Colonic mucosa (tissue), 4 donors: Measurements from ENCODE around the gene SLC4A11. TPM values are rescaled to one million over a fixed set of nuclear protein-coding genes. Genes with fewer than 3 reads are reported as not detected.
A peak's percentile ranks its signal among the peaks of the same experiment; 100 is the strongest.

Experiments used
- DNase-seq: peaks from one replicate; pipeline ENCODE4 v3.0.0-alpha.2; 2020
- H3K27ac ChIP-seq: fragments of 200-600 bp; one replicate; pipeline ENCODE4 v1.8.0; 2021
- H3K27me3 ChIP-seq: fragments of 200-600 bp; one replicate; pipeline ENCODE4 v1.8.0; 2021
- H3K36me3 ChIP-seq: fragments of 200-600 bp; one replicate; pipeline ENCODE4 v1.8.0; 2021
- H3K4me1 ChIP-seq: fragments of 200-600 bp; one replicate; pipeline ENCODE4 v1.8.0; 2021; ENCODE audit warnings: mild to moderate bottlenecking
- H3K4me3 ChIP-seq: fragments of 200-600 bp; one replicate; pipeline ENCODE4 v1.8.0; 2021
- H3K9ac ChIP-seq, 2 donors: one replicate each; pipeline ENCODE4 v1.7.0; 2013; ENCODE audit warnings: control low read depth in 2 of 2, low read depth in 2 of 2, low read length in 2 of 2
- H3K9me3 ChIP-seq: fragments of 200-600 bp; one replicate; pipeline ENCODE4 v1.8.0; 2021
- intact Hi-C: fragments of 100-400 bp; cut with DNase I; formaldehyde crosslinking; loops from one replicate; pipeline ENCODE4 v1.14.1; 2022
- total RNA-seq, 2 donors: library from RNA; stranded (reverse); fragmentation: NEBNext Ultra II Directional in 1 of 2; extraction: Animal tissue kit (Norgen Biotek cat#: 25700) in 1 of 2; gene quantifications; one replicate each; pipeline ENCODE4 v1.2.1, GENCODE V29; 2021
- TF ChIP-seq, protein P1 (sequence below): fragments of 200-600 bp; IDR thresholded peaks from one replicate; pipeline ENCODE4 v1.8.0; 2022; ENCODE audit warnings: antibody characterized with exemption, mild to moderate bottlenecking
- donor health status: healthy.
- donor health status: DM: no; HTN: no; CAD: no.
- donor health status: DM: no; HTN: no; CAD: no.

SLC4A11 gene
- total RNA-seq, 2 donors from 2014 or later = 1.2 to 2.6 TPM

GRCh38 chr20:3203315-3204123, 35.5 kb downstream of the SLC4A11 start:
- Histone ChIP-seq H3K27me3 (no peaks in the 10 kb centered on the region), H3K4me3 (peak overlapping the region; percentile 75), H3K36me3 (peaks cover 5% of the 10 kb centered on the region), H3K9ac (peak overlapping the region; percentile 91 to 98), H3K27ac (peak overlapping the region; percentile 73), H3K9me3 (no peaks in the 10 kb centered on the region), H3K4me1 (peaks cover 5% of the 10 kb centered on the region)
- intact Hi-C loops = no loop called here
- TF ChIP-seq, protein P1, sequence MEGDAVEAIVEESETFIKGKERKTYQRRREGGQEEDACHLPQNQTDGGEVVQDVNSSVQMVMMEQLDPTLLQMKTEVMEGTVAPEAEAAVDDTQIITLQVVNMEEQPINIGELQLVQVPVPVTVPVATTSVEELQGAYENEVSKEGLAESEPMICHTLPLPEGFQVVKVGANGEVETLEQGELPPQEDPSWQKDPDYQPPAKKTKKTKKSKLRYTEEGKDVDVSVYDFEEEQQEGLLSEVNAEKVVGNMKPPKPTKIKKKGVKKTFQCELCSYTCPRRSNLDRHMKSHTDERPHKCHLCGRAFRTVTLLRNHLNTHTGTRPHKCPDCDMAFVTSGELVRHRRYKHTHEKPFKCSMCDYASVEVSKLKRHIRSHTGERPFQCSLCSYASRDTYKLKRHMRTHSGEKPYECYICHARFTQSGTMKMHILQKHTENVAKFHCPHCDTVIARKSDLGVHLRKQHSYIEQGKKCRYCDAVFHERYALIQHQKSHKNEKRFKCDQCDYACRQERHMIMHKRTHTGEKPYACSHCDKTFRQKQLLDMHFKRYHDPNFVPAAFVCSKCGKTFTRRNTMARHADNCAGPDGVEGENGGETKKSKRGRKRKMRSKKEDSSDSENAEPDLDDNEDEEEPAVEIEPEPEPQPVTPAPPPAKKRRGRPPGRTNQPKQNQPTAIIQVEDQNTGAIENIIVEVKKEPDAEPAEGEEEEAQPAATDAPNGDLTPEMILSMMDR = no peak
- DNase-seq = peak; percentile 50

- intact Hi-C loops = no loop called here
- H3K9me3 ChIP-seq = no peaks in the 10 kb centered on the region
- DNase-seq = no peak
- no peaks in the 10 kb centered on the region for H3K27me3 ChIP-seq
- H3K36me3 ChIP-seq = peaks cover 5% of the 10 kb centered on the region
- H3K4me1 ChIP-seq = peaks cover 5% of the 10 kb centered on the region
- peak overlapping the region; percentile 75 for H3K4me3 ChIP-seq
- peak overlapping the region; percentile 73 for H3K27ac ChIP-seq
- H3K9ac ChIP-seq = peak overlapping the region; percentile 91 to 98
- TF ChIP-seq, protein P1 = no peak
These were observed 36.0 kb downstream of the SLC4A11 start for GRCh38 chr20:3202965-3203314.

DNA sequence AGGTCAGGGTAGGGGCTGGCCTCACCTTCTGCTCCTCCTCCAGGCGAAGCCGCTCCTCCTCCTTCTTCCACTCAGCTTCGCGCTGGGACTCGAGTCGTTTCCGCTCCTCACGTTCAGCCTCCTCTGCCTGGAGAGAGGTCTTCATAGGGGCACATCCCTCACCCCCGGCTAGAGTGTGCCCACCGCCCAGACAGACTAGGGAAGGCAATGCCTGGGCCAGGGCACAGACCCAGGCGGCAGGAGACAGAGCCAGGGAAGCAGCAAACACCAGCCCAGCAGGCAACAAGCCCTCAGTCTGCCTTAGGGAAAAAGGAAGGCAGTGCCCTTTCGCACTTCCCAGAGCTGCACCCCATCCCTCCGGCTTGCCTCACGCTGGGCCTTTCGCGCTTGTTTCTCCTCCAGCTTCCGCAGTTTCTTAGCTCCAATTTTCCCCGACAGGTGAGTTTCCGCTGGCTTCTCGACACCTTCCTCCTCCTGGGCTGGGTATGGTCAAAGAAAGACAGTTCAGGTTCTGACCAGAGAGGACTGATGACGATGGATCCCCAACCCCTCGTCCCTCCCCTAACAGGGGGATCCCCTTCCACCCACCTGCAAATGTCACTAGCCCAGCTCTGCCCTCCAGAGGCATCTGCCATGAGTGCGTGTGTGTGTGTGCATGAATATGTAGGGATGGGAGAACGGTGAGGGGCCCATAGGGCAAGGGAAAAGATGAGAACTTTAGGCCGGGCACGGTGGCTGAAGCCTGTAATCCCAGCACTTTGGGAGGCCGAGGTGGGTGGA, 38.8 kb downstream of the SLC4A11 start:
- no peak overlapping the region for H3K27ac ChIP-seq
- no peak overlapping the region for H3K9ac ChIP-seq
- TF ChIP-seq, protein P1 = no peak
- DNase-seq = no peak
- H3K4me3 ChIP-seq = no peak overlapping the region
- H3K27me3 ChIP-seq = no peaks in the 10 kb centered on the region
- peaks cover 5% of the 10 kb centered on the region for H3K36me3 ChIP-seq
- no peaks in the 10 kb centered on the region for H3K9me3 ChIP-seq
- intact Hi-C loops = no loop called here
- peaks cover 5% of the 10 kb centered on the region for H3K4me1 ChIP-seq

GRCh38 chr20:3199206-3199605, 39.8 kb downstream of the SLC4A11 start:
- H3K36me3 ChIP-seq = peaks cover 14% of the 10 kb centered on the region
- intact Hi-C loops = no loop called here
- TF ChIP-seq, protein P1 = no peak
- no peak overlapping the region for H3K27ac ChIP-seq
- H3K4me3 ChIP-seq = no peak overlapping the region
- H3K4me1 ChIP-seq = peaks cover 5% of the 10 kb centered on the region
- H3K9ac ChIP-seq = no peak overlapping the region
- no peaks in the 10 kb centered on the region for H3K27me3 ChIP-seq
- no peak for DNase-seq
- H3K9me3 ChIP-seq = no peaks in the 10 kb centered on the region

DNA sequence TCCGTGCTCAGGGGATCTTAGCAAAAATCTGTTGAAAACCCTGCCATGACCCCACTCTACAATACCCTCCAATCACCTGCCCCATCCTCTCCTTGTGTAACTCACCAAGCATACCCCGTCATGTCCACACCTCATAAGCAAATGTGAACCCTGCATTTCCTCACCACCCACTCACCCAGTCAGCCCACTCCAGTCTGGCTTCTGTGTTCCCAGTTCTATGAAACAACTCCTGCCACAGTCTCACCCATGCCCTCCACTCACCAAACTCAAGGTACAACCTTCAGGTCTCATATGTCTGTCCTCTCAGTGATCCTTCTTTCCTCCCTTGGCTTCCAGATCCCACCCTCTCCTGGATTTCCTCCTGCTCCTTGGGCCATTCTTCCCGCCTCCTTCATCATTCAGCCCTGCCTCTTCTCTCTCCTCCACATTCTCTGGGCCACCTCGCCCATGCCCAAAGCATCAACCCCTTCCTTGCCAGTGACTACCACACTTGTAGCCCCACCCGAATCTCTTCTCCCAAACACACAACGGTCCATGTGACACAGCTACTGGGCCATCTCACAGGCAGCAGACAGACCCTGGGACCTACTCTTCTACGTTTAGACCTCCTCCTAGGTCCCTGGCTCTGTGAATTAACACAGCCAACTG, 43.3 kb downstream of the SLC4A11 start:
- H3K4me3 ChIP-seq = no peak overlapping the region
- no peak overlapping the region for H3K27ac ChIP-seq
- H3K9me3 ChIP-seq = no peaks in the 10 kb centered on the region
- intact Hi-C loops = no loop called here
- no peaks in the 10 kb centered on the region for H3K4me1 ChIP-seq
- DNase-seq = no peak
- peaks cover 24% of the 10 kb centered on the region for H3K36me3 ChIP-seq
- H3K27me3 ChIP-seq = no peaks in the 10 kb centered on the region
- H3K9ac ChIP-seq = no peak overlapping the region
- TF ChIP-seq, protein P1 = no peak
